GM13976 (cell line): Measurements from ENCODE around the gene LRRC8D.

ENCODE experiments used
- DNase-seq: peaks from one replicate; pipeline ENCODE4 v3.0.0; 2012; ENCODE audit warnings: low spot score
- in situ Hi-C: fragments of 300-500 bp; cut with MboI; formaldehyde crosslinking; loops from one replicate; pipeline ENCODE4 v1.12.0; 2022; ENCODE audit warnings: low sequenced_read_pairs, mixed read lengths, inconsistent platforms; ENCODE audit not compliant: unreplicated experiment
- TF ChIP-seq, protein P1 (sequence below): IDR thresholded peaks from 2 replicates; pipeline ENCODE4 v1.5.1; 2012; ENCODE audit warnings: borderline replicate concordance, mild to moderate bottlenecking; ENCODE audit not compliant: insufficient read depth; ENCODE audit errors: extremely low read depth, missing control alignments, control extremely low read depth

Gene LRRC8D

GRCh38 chr1:89986020-89986419 is 165.2 kb downstream of the LRRC8D start:
- in situ Hi-C loops = loop anchor here (5.0 to 25.0 kb wide), 2 partner anchors 174 to 474 kb away; partner anchors contain the start of gene LRRC8B
- DNase-seq = no peak

More at GRCh38 chr1:89986020-89986419, 165.2 kb downstream of the LRRC8D start:
- TF ChIP-seq, protein P1, sequence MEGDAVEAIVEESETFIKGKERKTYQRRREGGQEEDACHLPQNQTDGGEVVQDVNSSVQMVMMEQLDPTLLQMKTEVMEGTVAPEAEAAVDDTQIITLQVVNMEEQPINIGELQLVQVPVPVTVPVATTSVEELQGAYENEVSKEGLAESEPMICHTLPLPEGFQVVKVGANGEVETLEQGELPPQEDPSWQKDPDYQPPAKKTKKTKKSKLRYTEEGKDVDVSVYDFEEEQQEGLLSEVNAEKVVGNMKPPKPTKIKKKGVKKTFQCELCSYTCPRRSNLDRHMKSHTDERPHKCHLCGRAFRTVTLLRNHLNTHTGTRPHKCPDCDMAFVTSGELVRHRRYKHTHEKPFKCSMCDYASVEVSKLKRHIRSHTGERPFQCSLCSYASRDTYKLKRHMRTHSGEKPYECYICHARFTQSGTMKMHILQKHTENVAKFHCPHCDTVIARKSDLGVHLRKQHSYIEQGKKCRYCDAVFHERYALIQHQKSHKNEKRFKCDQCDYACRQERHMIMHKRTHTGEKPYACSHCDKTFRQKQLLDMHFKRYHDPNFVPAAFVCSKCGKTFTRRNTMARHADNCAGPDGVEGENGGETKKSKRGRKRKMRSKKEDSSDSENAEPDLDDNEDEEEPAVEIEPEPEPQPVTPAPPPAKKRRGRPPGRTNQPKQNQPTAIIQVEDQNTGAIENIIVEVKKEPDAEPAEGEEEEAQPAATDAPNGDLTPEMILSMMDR = no peak
